ENCODE results near the gene PHF13. TPM values are rescaled to one million over a fixed set of nuclear protein-coding genes. Genes with fewer than 3 reads are reported as not detected.

PHF13 gene
- polyA plus RNA-seq, 1 donor from 2014 or later, result 11.0 TPM

DNA sequence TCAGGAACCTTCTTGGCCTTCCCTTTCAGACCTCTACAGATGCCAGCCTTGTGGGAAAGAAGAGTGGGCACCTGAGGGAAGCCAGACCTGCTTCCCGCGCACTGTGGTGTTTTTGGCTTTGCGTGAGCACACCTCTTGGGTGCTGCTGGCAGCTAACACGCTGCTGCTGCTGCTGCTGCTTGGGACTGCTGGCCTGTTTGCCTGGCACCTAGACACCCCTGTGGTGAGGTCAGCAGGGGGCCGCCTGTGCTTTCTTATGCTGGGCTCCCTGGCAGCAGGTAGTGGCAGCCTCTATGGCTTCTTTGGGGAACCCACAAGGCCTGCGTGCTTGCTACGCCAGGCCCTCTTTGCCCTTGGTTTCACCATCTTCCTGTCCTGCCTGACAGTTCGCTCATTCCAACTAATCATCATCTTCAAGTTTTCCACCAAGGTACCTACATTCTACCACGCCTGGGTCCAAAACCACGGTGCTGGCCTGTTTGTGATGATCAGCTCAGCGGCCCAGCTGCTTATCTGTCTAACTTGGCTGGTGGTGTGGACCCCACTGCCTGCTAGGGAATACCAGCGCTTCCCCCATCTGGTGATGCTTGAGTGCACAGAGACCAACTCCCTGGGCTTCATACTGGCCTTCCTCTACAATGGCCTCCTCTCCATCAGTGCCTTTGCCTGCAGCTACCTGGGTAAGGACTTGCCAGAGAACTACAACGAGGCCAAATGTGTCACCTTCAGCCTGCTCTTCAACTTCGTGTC lies 34.7 kb upstream of the PHF13 start:
- Histone ChIP-seq H3F3A (ENCODE audit: insufficient read depth, low read length, poor library complexity, severe bottlenecking) (no peaks in the 10 kb centered on the region), H3K9me3 (ENCODE audit: low read length) (no peaks in the 10 kb centered on the region), H3K27ac (ENCODE audit: low read length) (peak overlapping the region; percentile 90), H3K9me2 (ENCODE audit: insufficient read depth, low read length) (no peaks in the 10 kb centered on the region), H3K27me3 (ENCODE audit: insufficient read depth, low read depth, low read length) (no peaks in the 10 kb centered on the region), H3K4me2 (ENCODE audit: low read length) (no peak overlapping the region), H3K79me2 (replicated peaks; ENCODE audit: insufficient read depth, low read length) (peaks cover 17% of the 10 kb centered on the region), H3K9ac (ENCODE audit: low read length) (peak overlapping the region; percentile 90), H2AFZ (ENCODE audit: low read depth, low read length) (peak overlapping the region; percentile 75), H4K20me1 (ENCODE audit: insufficient read depth) (no peaks in the 10 kb centered on the region), H3K4me3 (ENCODE audit: low read length) (peak overlapping the region; percentile 97), H3K36me3 (ENCODE audit: insufficient read depth, low read length) (no peaks in the 10 kb centered on the region)
- TF ChIP-seq RAD21 (conservative IDR thresholded peaks at IDR 0.05) (no peak), SMC3 (conservative IDR thresholded peaks at IDR 0.05; ENCODE audit: poor library complexity) (no peak), POLR2AphosphoS5 (IDR thresholded peaks at IDR 0.05) (no peak), EP300 (conservative IDR thresholded peaks at IDR 0.05; ENCODE audit: poor library complexity, severe bottlenecking) (no peak), MXI1 (conservative IDR thresholded peaks at IDR 0.05; ENCODE audit: poor library complexity, severe bottlenecking) (no peak), TAF1 (IDR thresholded peaks at IDR 0.05; ENCODE audit: low read depth) (no peak)

DNA sequence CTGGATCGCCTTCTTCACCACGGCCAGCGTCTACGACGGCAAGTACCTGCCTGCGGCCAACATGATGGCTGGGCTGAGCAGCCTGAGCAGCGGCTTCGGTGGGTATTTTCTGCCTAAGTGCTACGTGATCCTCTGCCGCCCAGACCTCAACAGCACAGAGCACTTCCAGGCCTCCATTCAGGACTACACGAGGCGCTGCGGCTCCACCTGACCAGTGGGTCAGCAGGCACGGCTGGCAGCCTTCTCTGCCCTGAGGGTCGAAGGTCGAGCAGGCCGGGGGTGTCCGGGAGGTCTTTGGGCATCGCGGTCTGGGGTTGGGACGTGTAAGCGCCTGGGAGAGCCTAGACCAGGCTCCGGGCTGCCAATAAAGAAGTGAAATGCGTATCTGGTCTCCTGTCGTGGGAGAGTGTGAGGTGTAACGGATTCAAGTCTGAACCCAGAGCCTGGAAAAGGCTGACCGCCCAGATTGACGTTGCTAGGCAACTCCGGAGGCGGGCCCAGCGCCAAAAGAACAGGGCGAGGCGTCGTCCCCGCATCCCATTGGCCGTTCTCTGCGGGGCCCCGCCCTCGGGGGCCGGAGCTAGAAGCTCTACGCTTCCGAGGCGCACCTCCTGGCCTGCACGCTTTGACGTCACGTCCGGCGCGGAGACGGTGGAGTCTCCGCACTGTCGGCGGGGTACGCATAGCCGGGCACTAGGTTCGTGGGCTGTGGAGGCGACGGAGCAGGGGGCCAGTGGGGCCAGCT lies 34.0 kb upstream of the PHF13 start, which contains the start of gene ZBTB48:
TSS of gene ZBTB48 (plus strand) at position 621 of the 745 bp plus-strand sequence. CDS start 616 bp downstream, outside the sequence.
- Histone ChIP-seq H3K27ac (ENCODE audit: low read length) (peak within 1 kb of the TSS; percentile 90), H4K20me1 (ENCODE audit: insufficient read depth) (no peaks in the 10 kb centered on the region), H3K9me3 (ENCODE audit: low read length) (no peaks in the 10 kb centered on the region), H3K4me3 (ENCODE audit: low read length) (peak within 1 kb of the TSS; percentile 97), H2AFZ (ENCODE audit: low read depth, low read length) (peak within 1 kb of the TSS; percentile 91), H3K27me3 (ENCODE audit: insufficient read depth, low read depth, low read length) (no peaks in the 10 kb centered on the region), H3K4me2 (ENCODE audit: low read length) (peak within 1 kb of the TSS; percentile 79), H3K9me2 (ENCODE audit: insufficient read depth, low read length) (no peaks in the 10 kb centered on the region), H3K9ac (ENCODE audit: low read length) (peak within 1 kb of the TSS; percentile 90), H3K79me2 (replicated peaks; ENCODE audit: insufficient read depth, low read length) (peaks cover 17% of the 10 kb centered on the region), H3K36me3 (ENCODE audit: insufficient read depth, low read length) (no peaks in the 10 kb centered on the region), H3F3A (ENCODE audit: insufficient read depth, low read length, poor library complexity, severe bottlenecking) (no peaks in the 10 kb centered on the region)
- TF ChIP-seq TAF1 (IDR thresholded peaks at IDR 0.05; ENCODE audit: low read depth) (no peak), REST (IDR thresholded peaks at IDR 0.05; ENCODE audit: borderline replicate concordance) (peak; percentile 63), EZH2 (IDR thresholded peaks at IDR 0.05; ENCODE audit: borderline replicate concordance, insufficient read depth, low read length, poor library complexity, severe bottlenecking) (no peak), POLR2AphosphoS5 (IDR thresholded peaks at IDR 0.05) (peak; percentile 97), EP300 (conservative IDR thresholded peaks at IDR 0.05; ENCODE audit: poor library complexity, severe bottlenecking) (peak; percentile 9), RAD21 (conservative IDR thresholded peaks at IDR 0.05) (no peak), SMC3 (conservative IDR thresholded peaks at IDR 0.05; ENCODE audit: poor library complexity) (peak; percentile 8), MXI1 (conservative IDR thresholded peaks at IDR 0.05; ENCODE audit: poor library complexity, severe bottlenecking) (peak; percentile 87)
- TF ChIP-seq, protein P1, sequence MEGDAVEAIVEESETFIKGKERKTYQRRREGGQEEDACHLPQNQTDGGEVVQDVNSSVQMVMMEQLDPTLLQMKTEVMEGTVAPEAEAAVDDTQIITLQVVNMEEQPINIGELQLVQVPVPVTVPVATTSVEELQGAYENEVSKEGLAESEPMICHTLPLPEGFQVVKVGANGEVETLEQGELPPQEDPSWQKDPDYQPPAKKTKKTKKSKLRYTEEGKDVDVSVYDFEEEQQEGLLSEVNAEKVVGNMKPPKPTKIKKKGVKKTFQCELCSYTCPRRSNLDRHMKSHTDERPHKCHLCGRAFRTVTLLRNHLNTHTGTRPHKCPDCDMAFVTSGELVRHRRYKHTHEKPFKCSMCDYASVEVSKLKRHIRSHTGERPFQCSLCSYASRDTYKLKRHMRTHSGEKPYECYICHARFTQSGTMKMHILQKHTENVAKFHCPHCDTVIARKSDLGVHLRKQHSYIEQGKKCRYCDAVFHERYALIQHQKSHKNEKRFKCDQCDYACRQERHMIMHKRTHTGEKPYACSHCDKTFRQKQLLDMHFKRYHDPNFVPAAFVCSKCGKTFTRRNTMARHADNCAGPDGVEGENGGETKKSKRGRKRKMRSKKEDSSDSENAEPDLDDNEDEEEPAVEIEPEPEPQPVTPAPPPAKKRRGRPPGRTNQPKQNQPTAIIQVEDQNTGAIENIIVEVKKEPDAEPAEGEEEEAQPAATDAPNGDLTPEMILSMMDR (IDR thresholded peaks at IDR 0.05; ENCODE audit: poor library complexity, severe bottlenecking), result no peak
